ENCODE data around the gene INHBB. TPM values are rescaled to one million over a fixed set of nuclear protein-coding genes. Genes with fewer than 3 reads are reported as not detected.
A peak's percentile ranks its signal among the peaks of the same experiment; 100 is the strongest.
"Not testable (repeated sequence)": the region's sequence is repeated elsewhere in the genome, so short reads cannot be mapped to it uniquely, and the experiment has no call there.

INHBB gene
- total RNA-seq, 2 experiments from 2014 or later = not detected

GRCh38 chr2:120310136-120310535 lies 35.8 kb upstream of the INHBB start:
- intact Hi-C loops (cut with micrococcal nuclease) = loop anchor here (5.0 kb wide), 1 partner anchor 483 kb away; no protein-coding TSS in a partner anchor
- Mint-ChIP-seq H3K4me3 (no peak overlapping the region), H3K36me3 (ENCODE audit: low read depth) (no peaks in the 10 kb centered on the region), H3K27me3 (ENCODE audit: low read depth) (no peaks in the 10 kb centered on the region), H3K27ac (no peak overlapping the region), H3K9me3 (no peaks in the 10 kb centered on the region), H3K4me1 (ENCODE audit: low read depth) (peaks cover 27% of the 10 kb centered on the region)
- DNase-seq = no peak
- CTCF ChIA-PET = no interaction called here

GRCh38 chr2:120310841-120311240 lies 35.1 kb upstream of the INHBB start:
- not testable (repeated sequence) for H3K27ac Mint-ChIP-seq; H3K27me3 Mint-ChIP-seq (ENCODE audit: low read depth); H3K4me3 Mint-ChIP-seq; H3K9me3 Mint-ChIP-seq; H3K36me3 Mint-ChIP-seq (ENCODE audit: low read depth); DNase-seq
- peaks cover 32% of the 10 kb centered on the region for H3K4me1 Mint-ChIP-seq (ENCODE audit: low read depth)
- CTCF ChIA-PET = interaction anchor here (0.6 to 4.2 kb wide), 4 partner anchors 24 to 876 kb away, joined by 3 to 30 read pairs (median 3); partner anchors contain the start of gene RALB
- intact Hi-C loops (cut with micrococcal nuclease) = loop anchor here (5.0 kb wide), 1 partner anchor 484 kb away; no protein-coding TSS in a partner anchor

GRCh38 chr2:120312076-120312475 lies 33.9 kb upstream of the INHBB start:
- CTCF ChIA-PET = interaction anchor here (0.6 to 4.3 kb wide), 18 partner anchors 9 to 670 kb away, joined by 3 to 68 read pairs (median 6); partner anchors contain the start of gene RALB
- intact Hi-C loops (cut with micrococcal nuclease) = loop anchor here (2.0 to 5.0 kb wide), 4 partner anchors 299 to 671 kb away; partner anchors contain the start of gene EPB41L5
- DNase-seq = no peak
- peaks cover 32% of the 10 kb centered on the region for H3K4me1 Mint-ChIP-seq (ENCODE audit: low read depth)
- H3K9me3 Mint-ChIP-seq = no peaks in the 10 kb centered on the region
- H3K27me3 Mint-ChIP-seq (ENCODE audit: low read depth) = no peaks in the 10 kb centered on the region
- no peak overlapping the region for H3K27ac Mint-ChIP-seq
- no peaks in the 10 kb centered on the region for H3K36me3 Mint-ChIP-seq (ENCODE audit: low read depth)
- no peak overlapping the region for H3K4me3 Mint-ChIP-seq

- Mint-ChIP-seq H3K27ac (no peak overlapping the region), H3K9me3 (no peaks in the 10 kb centered on the region), H3K4me1 (ENCODE audit: low read depth) (peaks cover 32% of the 10 kb centered on the region), H3K4me3 (peak overlapping the region; percentile 65), H3K27me3 (ENCODE audit: low read depth) (no peaks in the 10 kb centered on the region), H3K36me3 (ENCODE audit: low read depth) (no peaks in the 10 kb centered on the region)
- intact Hi-C loops (cut with micrococcal nuclease) = loop anchor here (1.0 to 5.0 kb wide), 15 partner anchors 61 to 672 kb away; partner anchors contain the start of genes EPB41L5 and RALB
- peak; percentile 92 for DNase-seq
- CTCF ChIA-PET = interaction anchor here (0.7 to 4.3 kb wide), 42 partner anchors 10 to 1162 kb away, joined by 3 to 68 read pairs (median 5); partner anchors contain the start of genes EPB41L5 and RALB
Measured at GRCh38 chr2:120312860-120313694, 32.9 kb upstream of the INHBB start.

- no peak for DNase-seq
- H3K36me3 Mint-ChIP-seq (ENCODE audit: low read depth) = no peaks in the 10 kb centered on the region
- no peak overlapping the region for H3K27ac Mint-ChIP-seq
- H3K4me3 Mint-ChIP-seq = peak overlapping the region; percentile 65
- no peaks in the 10 kb centered on the region for H3K27me3 Mint-ChIP-seq (ENCODE audit: low read depth)
- peaks cover 32% of the 10 kb centered on the region for H3K4me1 Mint-ChIP-seq (ENCODE audit: low read depth)
- no peaks in the 10 kb centered on the region for H3K9me3 Mint-ChIP-seq
- intact Hi-C loops (cut with micrococcal nuclease) = loop anchor here (1.0 to 5.0 kb wide), 15 partner anchors 62 to 673 kb away; partner anchors contain the start of genes EPB41L5 and RALB
- CTCF ChIA-PET = interaction anchor here (0.7 to 4.3 kb wide), 43 partner anchors 10 to 673 kb away, joined by 3 to 68 read pairs (median 6); partner anchors contain the start of genes EPB41L5 and RALB
Measured at GRCh38 chr2:120313695-120314615, 32.0 kb upstream of the INHBB start.

GRCh38 chr2:120314690-120315366 lies 31.1 kb upstream of the INHBB start:
- H3K9me3 Mint-ChIP-seq = no peaks in the 10 kb centered on the region
- H3K27me3 Mint-ChIP-seq (ENCODE audit: low read depth) = no peaks in the 10 kb centered on the region
- CTCF ChIA-PET = interaction anchor here (0.8 to 4.3 kb wide), 15 partner anchors 12 to 366 kb away, joined by 3 to 68 read pairs (median 7); partner anchors contain the start of gene RALB
- peak overlapping the region; percentile 9 for H3K4me3 Mint-ChIP-seq
- no peaks in the 10 kb centered on the region for H3K36me3 Mint-ChIP-seq (ENCODE audit: low read depth)
- no peak overlapping the region for H3K27ac Mint-ChIP-seq
- peak; percentile 46 for DNase-seq
- H3K4me1 Mint-ChIP-seq (ENCODE audit: low read depth) = peaks cover 32% of the 10 kb centered on the region
- intact Hi-C loops (cut with micrococcal nuclease) = loop anchor here (5.0 kb wide), 1 partner anchor 488 kb away; no protein-coding TSS in a partner anchor

- peaks cover 32% of the 10 kb centered on the region for H3K4me1 Mint-ChIP-seq (ENCODE audit: low read depth)
- CTCF ChIA-PET = interaction anchor here (1.0 to 4.3 kb wide), 4 partner anchors 88 to 206 kb away, joined by 3 to 68 read pairs (median 6); no protein-coding TSS in a partner anchor
- H3K4me3 Mint-ChIP-seq = no peak overlapping the region
- H3K27me3 Mint-ChIP-seq (ENCODE audit: low read depth) = no peaks in the 10 kb centered on the region
- DNase-seq = no peak
- no peak overlapping the region for H3K27ac Mint-ChIP-seq
- intact Hi-C loops (cut with micrococcal nuclease) = no loop called here
- no peaks in the 10 kb centered on the region for H3K36me3 Mint-ChIP-seq (ENCODE audit: low read depth)
- H3K9me3 Mint-ChIP-seq = no peaks in the 10 kb centered on the region
Measured at GRCh38 chr2:120315367-120316033, 30.4 kb upstream of the INHBB start.

- H3K36me3 Mint-ChIP-seq (ENCODE audit: low read depth) = no peaks in the 10 kb centered on the region
- peaks cover 32% of the 10 kb centered on the region for H3K4me1 Mint-ChIP-seq (ENCODE audit: low read depth)
- no peaks in the 10 kb centered on the region for H3K27me3 Mint-ChIP-seq (ENCODE audit: low read depth)
- DNase-seq = no peak
- H3K4me3 Mint-ChIP-seq = no peak overlapping the region
- CTCF ChIA-PET = no interaction called here
- no peak overlapping the region for H3K27ac Mint-ChIP-seq
- intact Hi-C loops (cut with micrococcal nuclease) = no loop called here
- H3K9me3 Mint-ChIP-seq = no peaks in the 10 kb centered on the region
Measured at GRCh38 chr2:120316071-120316470, 29.9 kb upstream of the INHBB start.

- DNase-seq = no peak
- Mint-ChIP-seq H3K9me3 (no peaks in the 10 kb centered on the region), H3K4me3 (no peak overlapping the region), H3K27me3 (ENCODE audit: low read depth) (no peaks in the 10 kb centered on the region), H3K36me3 (ENCODE audit: low read depth) (no peaks in the 10 kb centered on the region), H3K27ac (no peak overlapping the region), H3K4me1 (ENCODE audit: low read depth) (peaks cover 32% of the 10 kb centered on the region)
- intact Hi-C loops (cut with micrococcal nuclease) = no loop called here
- CTCF ChIA-PET = interaction anchor here (1.1 kb wide), 1 partner anchor 141 kb away, joined by 4 read pairs; no protein-coding TSS in a partner anchor
Measured at GRCh38 chr2:120316528-120317179, 29.3 kb upstream of the INHBB start.

- Mint-ChIP-seq H3K27ac (no peak overlapping the region), H3K36me3 (ENCODE audit: low read depth) (no peaks in the 10 kb centered on the region), H3K4me1 (ENCODE audit: low read depth) (peaks cover 32% of the 10 kb centered on the region), H3K9me3 (no peaks in the 10 kb centered on the region), H3K4me3 (no peak overlapping the region), H3K27me3 (ENCODE audit: low read depth) (no peaks in the 10 kb centered on the region)
- CTCF ChIA-PET = interaction anchor here (1.1 kb wide), 1 partner anchor 141 kb away, joined by 4 read pairs; no protein-coding TSS in a partner anchor
- intact Hi-C loops (cut with micrococcal nuclease) = no loop called here
- DNase-seq = no peak
Measured at GRCh38 chr2:120317180-120317533, 28.8 kb upstream of the INHBB start.
